Measurements from ENCODE around the gene MYCN. TPM values are rescaled to one million over a fixed set of nuclear protein-coding genes. Genes with fewer than 3 reads are reported as not detected.

MYCN gene
- polyA plus RNA-seq, 3 donors, result not detected

DNA sequence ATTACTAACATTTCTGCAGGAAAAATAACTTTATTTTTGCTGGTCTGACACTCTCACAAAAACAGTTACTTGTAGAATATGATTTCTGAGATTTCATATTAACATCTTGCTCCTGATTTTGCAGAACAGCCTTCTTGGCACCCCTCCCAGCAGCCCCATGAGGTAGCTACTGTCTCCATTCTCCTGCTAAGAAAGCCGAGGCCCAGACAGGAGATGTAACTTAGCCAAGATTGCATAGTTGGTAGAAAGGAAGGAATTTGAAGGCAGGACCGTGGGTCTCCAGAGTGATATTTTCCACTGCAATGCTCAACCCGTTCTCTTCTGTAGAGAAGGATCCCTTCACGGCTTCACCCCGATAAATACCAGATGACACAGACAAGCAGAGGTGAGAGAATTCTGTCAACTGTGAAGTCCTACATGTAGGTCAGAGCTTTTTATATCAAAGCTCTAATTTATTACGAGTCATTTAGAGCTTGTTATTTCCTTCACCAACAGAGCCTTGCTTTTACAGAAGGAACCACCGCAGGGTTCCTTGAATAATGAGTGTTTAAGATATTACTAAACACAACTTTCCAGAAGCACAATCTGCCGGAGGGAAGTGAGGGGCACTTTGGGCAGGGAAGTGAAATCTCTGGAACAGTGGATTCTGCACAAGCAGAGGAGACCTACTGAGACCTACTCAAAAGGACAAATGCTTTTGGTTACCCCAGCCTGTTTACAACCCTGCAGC is 48.0 kb upstream of the MYCN start:
- H3K9ac ChIP-seq (ENCODE audit: insufficient read depth, low read length, poor library complexity, severe bottlenecking), result no peak overlapping the region
- Mint-ChIP-seq H3K27me3 (ENCODE audit: low read depth in 3 of 3) (peaks cover 0 to 1% (median 1%) of the 10 kb centered on the region in 3 donors), H3K9me3 (peaks cover 1 to 9% (median 5%) of the 10 kb centered on the region in 7 donors), H3K4me3 (no peak overlapping the region), H3K4me1 (no peaks in the 10 kb centered on the region), H3K27ac (no peak overlapping the region), H3K36me3 (no peaks in the 10 kb centered on the region)
- no peak overlapping the region for H3K27ac ChIP-seq (ENCODE audit: low read depth in 1 of 2, low read length in 2 of 2)
- H3K9me3 ChIP-seq (replicated peaks in 1 of 2; ENCODE audit: control insufficient read depth in 1 of 2, insufficient read depth in 1 of 2, low read length in 2 of 2), result peaks cover 0 to 6% of the 10 kb centered on the region in 2 donors
- intact Hi-C loops (cut with micrococcal nuclease), result no loop called here
- H3K36me3 ChIP-seq (replicated peaks in 1 of 2; ENCODE audit: control insufficient read depth in 1 of 2, insufficient read depth in 2 of 2, low read length in 2 of 2), result no peaks in the 10 kb centered on the region
- H4K20me1 ChIP-seq (ENCODE audit: insufficient read depth, low read length), result no peaks in the 10 kb centered on the region
- H3K4me1 ChIP-seq (ENCODE audit: control insufficient read depth in 1 of 2, insufficient read depth in 2 of 2, low read length in 2 of 2), result no peaks in the 10 kb centered on the region
- no peak overlapping the region for H3K4me2 ChIP-seq (replicated peaks; ENCODE audit: extremely low read depth, low read length, poor library complexity, severe bottlenecking)
- WGBS (ENCODE audit: insufficient coverage), result 100% methylated on average over 2 of the region's 8 CpGs
- no peaks in the 10 kb centered on the region for H3K79me2 ChIP-seq (ENCODE audit: insufficient read depth, low read length)
- no peak overlapping the region for H2AFZ ChIP-seq (ENCODE audit: insufficient read depth, low read depth, low read length, poor library complexity, severe bottlenecking)
- H3K27me3 ChIP-seq (ENCODE audit: control insufficient read depth in 2 of 2, insufficient read depth in 2 of 2, low read length in 2 of 2), result no peaks in the 10 kb centered on the region
- TF ChIP-seq CTCF (IDR thresholded peaks at IDR 0.05), result no peak
- no peak overlapping the region for H3K4me3 ChIP-seq (replicated peaks in 1 of 3; ENCODE audit: low read depth in 2 of 3, low read length in 3 of 3)
- no peak for DNase-seq

DNA sequence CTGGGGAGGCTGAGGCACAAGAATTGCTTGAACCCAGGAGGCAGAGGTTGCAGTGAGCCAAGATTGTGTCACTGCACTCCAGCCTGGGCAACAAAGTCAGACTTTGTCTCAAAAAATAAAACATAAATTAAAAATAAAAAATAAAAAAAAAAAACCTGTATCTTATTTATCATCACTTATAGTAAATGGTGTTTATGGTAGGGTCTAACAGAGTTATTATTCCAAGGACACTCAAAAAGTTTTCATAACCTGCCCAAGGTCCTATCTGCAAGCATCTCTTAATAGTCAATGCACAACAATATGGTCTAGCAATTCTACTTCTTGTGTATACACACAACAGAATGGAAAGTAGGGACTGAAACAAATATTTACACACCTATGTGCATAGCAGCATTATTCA is 47.3 kb upstream of the MYCN start:
- Histone ChIP-seq H2AFZ (ENCODE audit: insufficient read depth, low read depth, low read length, poor library complexity, severe bottlenecking) (no peak overlapping the region), H3K4me1 (ENCODE audit: control insufficient read depth in 1 of 2, insufficient read depth in 2 of 2, low read length in 2 of 2) (no peaks in the 10 kb centered on the region), H3K4me2 (replicated peaks; ENCODE audit: extremely low read depth, low read length, poor library complexity, severe bottlenecking) (no peak overlapping the region), H3K27me3 (ENCODE audit: control insufficient read depth in 2 of 2, insufficient read depth in 2 of 2, low read length in 2 of 2) (no peaks in the 10 kb centered on the region), H3K4me3 (replicated peaks in 1 of 3; ENCODE audit: low read depth in 2 of 3, low read length in 3 of 3) (no peak overlapping the region), H3K27ac (ENCODE audit: low read depth in 1 of 2, low read length in 2 of 2) (no peak overlapping the region), H3K9ac (ENCODE audit: insufficient read depth, low read length, poor library complexity, severe bottlenecking) (no peak overlapping the region), H4K20me1 (ENCODE audit: insufficient read depth, low read length) (no peaks in the 10 kb centered on the region), H3K79me2 (ENCODE audit: insufficient read depth, low read length) (no peaks in the 10 kb centered on the region), H3K9me3 (replicated peaks in 1 of 2; ENCODE audit: control insufficient read depth in 1 of 2, insufficient read depth in 1 of 2, low read length in 2 of 2) (peaks cover 4 to 10% of the 10 kb centered on the region in 2 donors), H3K36me3 (replicated peaks in 1 of 2; ENCODE audit: control insufficient read depth in 1 of 2, insufficient read depth in 2 of 2, low read length in 2 of 2) (no peaks in the 10 kb centered on the region)
- no peaks in the 10 kb centered on the region for H3K4me1 Mint-ChIP-seq
- no peak for TF ChIP-seq CTCF (IDR thresholded peaks at IDR 0.05)
- H3K9me3 Mint-ChIP-seq, result peaks cover 5 to 16% (median 10%) of the 10 kb centered on the region in 7 donors
- no peak overlapping the region for H3K27ac Mint-ChIP-seq
- H3K27me3 Mint-ChIP-seq (ENCODE audit: low read depth in 3 of 3), result peaks cover 0 to 4% (median 1%) of the 10 kb centered on the region in 3 donors
- DNase-seq, result no peak
- H3K4me3 Mint-ChIP-seq, result no peak overlapping the region
- intact Hi-C loops (cut with micrococcal nuclease), result no loop called here
- no peaks in the 10 kb centered on the region for H3K36me3 Mint-ChIP-seq

Measured in CD14-positive monocyte (primary cell).